Activated CD4-positive, alpha-beta T cell treated with anti-CD3 and anti-CD28 coated beads, Interleukin-2, amount 10 ng/mL, durations not matched to agents 24 days and 14 days (primary cell): ENCODE results near the gene NES. TPM values are rescaled to one million over a fixed set of nuclear protein-coding genes. Genes with fewer than 3 reads are reported as not detected.

Experiments
- DNase-seq: peaks from one replicate; pipeline ENCODE4 v3.0.0; 2022
- H3K27ac Mint-ChIP-seq: one replicate; pipeline ENCODE4 v1.8.0; 2022; ENCODE audit warnings: mild to moderate bottlenecking, mixed read lengths
- H3K27me3 Mint-ChIP-seq: one replicate; pipeline ENCODE4 v1.8.0; 2022; ENCODE audit warnings: mixed read lengths
- H3K36me3 Mint-ChIP-seq: one replicate; pipeline ENCODE4 v1.8.0; 2022; ENCODE audit warnings: low read depth, mild to moderate bottlenecking, mixed read lengths
- H3K4me1 Mint-ChIP-seq: one replicate; pipeline ENCODE4 v1.8.0; 2021; ENCODE audit warnings: mixed read lengths
- H3K4me3 Mint-ChIP-seq: one replicate; pipeline ENCODE4 v1.8.0; 2022; ENCODE audit warnings: mild to moderate bottlenecking, moderate library complexity, mixed read lengths
- H3K9me3 Mint-ChIP-seq: one replicate; pipeline ENCODE4 v1.8.0; 2021; ENCODE audit warnings: mixed read lengths
- intact Hi-C: fragments of 100-400 bp; cut with micrococcal nuclease; formaldehyde crosslinking; loops from one replicate; pipeline ENCODE4 v1.15.1; 2023
- total RNA-seq: library from RNA; stranded (reverse); gene quantifications from 2 replicates; pipeline ENCODE4 v1.2.3, GENCODE V29; 2022

The NES gene, protein sequence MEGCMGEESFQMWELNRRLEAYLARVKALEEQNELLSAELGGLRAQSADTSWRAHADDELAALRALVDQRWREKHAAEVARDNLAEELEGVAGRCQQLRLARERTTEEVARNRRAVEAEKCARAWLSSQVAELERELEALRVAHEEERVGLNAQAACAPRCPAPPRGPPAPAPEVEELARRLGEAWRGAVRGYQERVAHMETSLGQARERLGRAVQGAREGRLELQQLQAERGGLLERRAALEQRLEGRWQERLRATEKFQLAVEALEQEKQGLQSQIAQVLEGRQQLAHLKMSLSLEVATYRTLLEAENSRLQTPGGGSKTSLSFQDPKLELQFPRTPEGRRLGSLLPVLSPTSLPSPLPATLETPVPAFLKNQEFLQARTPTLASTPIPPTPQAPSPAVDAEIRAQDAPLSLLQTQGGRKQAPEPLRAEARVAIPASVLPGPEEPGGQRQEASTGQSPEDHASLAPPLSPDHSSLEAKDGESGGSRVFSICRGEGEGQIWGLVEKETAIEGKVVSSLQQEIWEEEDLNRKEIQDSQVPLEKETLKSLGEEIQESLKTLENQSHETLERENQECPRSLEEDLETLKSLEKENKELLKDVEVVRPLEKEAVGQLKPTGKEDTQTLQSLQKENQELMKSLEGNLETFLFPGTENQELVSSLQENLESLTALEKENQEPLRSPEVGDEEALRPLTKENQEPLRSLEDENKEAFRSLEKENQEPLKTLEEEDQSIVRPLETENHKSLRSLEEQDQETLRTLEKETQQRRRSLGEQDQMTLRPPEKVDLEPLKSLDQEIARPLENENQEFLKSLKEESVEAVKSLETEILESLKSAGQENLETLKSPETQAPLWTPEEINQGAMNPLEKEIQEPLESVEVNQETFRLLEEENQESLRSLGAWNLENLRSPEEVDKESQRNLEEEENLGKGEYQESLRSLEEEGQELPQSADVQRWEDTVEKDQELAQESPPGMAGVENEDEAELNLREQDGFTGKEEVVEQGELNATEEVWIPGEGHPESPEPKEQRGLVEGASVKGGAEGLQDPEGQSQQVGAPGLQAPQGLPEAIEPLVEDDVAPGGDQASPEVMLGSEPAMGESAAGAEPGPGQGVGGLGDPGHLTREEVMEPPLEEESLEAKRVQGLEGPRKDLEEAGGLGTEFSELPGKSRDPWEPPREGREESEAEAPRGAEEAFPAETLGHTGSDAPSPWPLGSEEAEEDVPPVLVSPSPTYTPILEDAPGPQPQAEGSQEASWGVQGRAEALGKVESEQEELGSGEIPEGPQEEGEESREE (N-terminal part only)
- 0.05 TPM in 2 replicates for total RNA-seq

GRCh38 chr1:156676820-156677615 is at the start of gene NES:
Gene NES, minus strand, starts transcription at chr1:156677407. Its CDS starts 143 bp downstream, at chr1:156677264.
- no peak for DNase-seq
- Mint-ChIP-seq H3K36me3 (no peaks in the 10 kb centered on the region), H3K27ac (peak within 1 kb of the TSS; percentile 6), H3K4me3 (peak within 1 kb of the TSS; percentile 34), H3K9me3 (no peaks in the 10 kb centered on the region), H3K27me3 (peaks cover 84% of the 10 kb centered on the region), H3K4me1 (peaks cover 13% of the 10 kb centered on the region)
- intact Hi-C loops: loop anchor here (2.0 to 5.0 kb wide), 2 partner anchors 16 to 245 kb away; no protein-coding TSS in a partner anchor

GRCh38 chr1:156726549-156727226 is 49.5 kb upstream of the NES start:
- Mint-ChIP-seq H3K4me3 (no peak overlapping the region), H3K4me1 (peaks cover 34% of the 10 kb centered on the region), H3K36me3 (peaks cover 26% of the 10 kb centered on the region), H3K27ac (no peak overlapping the region), H3K9me3 (no peaks in the 10 kb centered on the region), H3K27me3 (no peaks in the 10 kb centered on the region)
- peak; percentile 89 for DNase-seq
- intact Hi-C loops: loop anchor here (1.0 to 10.0 kb wide), 4 partner anchors 37 to 672 kb away; partner anchors contain the start of genes LAMTOR2, NTRK1 and UBQLN4

DNA sequence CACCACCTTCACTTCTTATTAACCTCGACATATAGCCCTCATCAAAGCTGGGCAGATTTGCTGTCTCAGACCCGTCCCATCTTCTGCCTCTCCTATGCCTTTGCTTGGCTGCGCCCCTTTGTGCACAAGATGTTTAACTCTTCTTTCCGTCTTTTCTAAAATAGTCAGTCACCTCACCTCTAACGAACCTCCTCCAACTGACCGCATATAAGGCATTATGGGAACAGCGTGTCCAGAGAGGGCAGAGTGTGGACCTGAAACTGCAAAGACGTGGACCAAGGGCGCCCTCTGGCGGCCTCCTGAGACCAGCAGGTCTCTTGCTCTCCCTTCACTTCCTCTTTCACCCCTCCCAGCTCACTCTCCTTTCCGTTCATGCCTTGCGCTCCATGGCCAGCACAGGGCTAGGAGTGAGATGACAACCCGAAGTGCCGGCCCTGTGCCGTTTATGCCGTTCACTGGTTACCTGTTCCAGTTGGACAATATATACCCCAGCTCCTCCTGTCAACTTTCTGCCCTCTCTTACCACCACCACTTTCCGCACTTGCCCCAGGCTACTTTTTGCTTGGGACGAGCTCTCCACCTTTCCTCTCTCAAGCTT is 48.6 kb upstream of the NES start:
- peak; percentile 95 for DNase-seq
- peaks cover 34% of the 10 kb centered on the region for H3K36me3 Mint-ChIP-seq
- no peak overlapping the region for H3K27ac Mint-ChIP-seq
- peaks cover 38% of the 10 kb centered on the region for H3K4me1 Mint-ChIP-seq
- intact Hi-C loops: loop anchor here (1.0 to 10.0 kb wide), 5 partner anchors 19 to 671 kb away; partner anchors contain the start of genes LAMTOR2, NTRK1 and UBQLN4
- H3K4me3 Mint-ChIP-seq: no peak overlapping the region
- no peaks in the 10 kb centered on the region for H3K27me3 Mint-ChIP-seq
- H3K9me3 Mint-ChIP-seq: no peaks in the 10 kb centered on the region

- H3K27ac Mint-ChIP-seq: peak overlapping the region; percentile 76
- H3K27me3 Mint-ChIP-seq: no peaks in the 10 kb centered on the region
- no peak overlapping the region for H3K4me3 Mint-ChIP-seq
- H3K9me3 Mint-ChIP-seq: no peaks in the 10 kb centered on the region
- peaks cover 22% of the 10 kb centered on the region for H3K4me1 Mint-ChIP-seq
- peaks cover 46% of the 10 kb centered on the region for H3K36me3 Mint-ChIP-seq
- intact Hi-C loops: loop anchor here (10.0 kb wide), 1 partner anchor 667 kb away; the partner anchor contains the start of genes LAMTOR2 and UBQLN4
- DNase-seq: no peak
Measured at GRCh38 chr1:156721535-156721934, 44.3 kb upstream of the NES start.

DNA sequence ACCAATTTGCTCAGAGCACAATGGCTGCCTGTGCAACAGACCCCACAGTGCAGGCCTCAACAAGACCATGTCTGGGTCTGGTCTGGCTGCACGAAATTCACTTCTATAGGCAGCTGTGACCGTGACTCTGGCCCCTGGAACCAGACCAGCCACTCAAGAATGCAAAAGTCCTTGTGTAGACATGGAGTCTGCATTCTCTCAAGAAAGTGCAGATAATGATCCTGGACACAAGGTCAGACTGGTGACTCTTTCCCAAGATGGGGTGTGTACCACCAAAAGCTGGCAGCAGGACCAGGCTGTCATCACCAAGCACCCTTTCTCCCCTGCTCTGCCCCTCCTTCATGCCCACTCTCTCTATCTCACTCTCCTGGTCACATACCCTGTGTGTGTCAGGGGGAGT is 43.9 kb upstream of the NES start:
- no peak for DNase-seq
- Mint-ChIP-seq H3K27me3 (no peaks in the 10 kb centered on the region), H3K36me3 (peaks cover 48% of the 10 kb centered on the region), H3K4me3 (no peak overlapping the region), H3K4me1 (peaks cover 23% of the 10 kb centered on the region), H3K9me3 (no peaks in the 10 kb centered on the region), H3K27ac (peak overlapping the region; percentile 76)
- intact Hi-C loops: loop anchor here (10.0 kb wide), 1 partner anchor 666 kb away; the partner anchor contains the start of genes LAMTOR2 and UBQLN4

GRCh38 chr1:156717351-156717750 is 40.1 kb upstream of the NES start:
- Mint-ChIP-seq H3K27me3 (no peaks in the 10 kb centered on the region), H3K9me3 (no peaks in the 10 kb centered on the region), H3K4me1 (peaks cover 7% of the 10 kb centered on the region), H3K4me3 (no peak overlapping the region), H3K27ac (no peak overlapping the region), H3K36me3 (peaks cover 34% of the 10 kb centered on the region)
- no peak for DNase-seq
- intact Hi-C loops: no loop called here

DNA sequence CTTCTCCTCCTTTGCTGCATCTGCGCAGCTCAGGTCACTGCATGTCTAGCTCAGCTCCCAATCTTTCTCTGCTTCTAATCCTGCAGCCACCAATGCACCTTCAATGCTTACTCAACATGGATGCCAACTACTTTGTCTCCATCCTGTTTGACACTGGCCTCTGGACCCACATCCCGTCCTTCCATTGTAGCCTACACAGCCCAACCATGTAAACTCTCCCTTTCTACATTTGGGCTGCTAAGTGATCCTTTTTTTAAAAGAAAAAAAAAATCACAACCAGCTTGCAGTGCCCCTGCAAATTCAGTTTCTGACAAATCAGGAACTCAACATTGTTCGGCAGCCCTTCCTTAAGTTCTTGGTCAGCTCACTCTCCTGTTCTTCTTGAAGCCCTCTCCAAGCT is 37.6 kb upstream of the NES start:
- no peak overlapping the region for H3K27ac Mint-ChIP-seq
- H3K4me3 Mint-ChIP-seq: no peak overlapping the region
- no peaks in the 10 kb centered on the region for H3K27me3 Mint-ChIP-seq
- DNase-seq: no peak
- H3K9me3 Mint-ChIP-seq: no peaks in the 10 kb centered on the region
- intact Hi-C loops: no loop called here
- peaks cover 3% of the 10 kb centered on the region for H3K4me1 Mint-ChIP-seq
- peaks cover 17% of the 10 kb centered on the region for H3K36me3 Mint-ChIP-seq

DNA sequence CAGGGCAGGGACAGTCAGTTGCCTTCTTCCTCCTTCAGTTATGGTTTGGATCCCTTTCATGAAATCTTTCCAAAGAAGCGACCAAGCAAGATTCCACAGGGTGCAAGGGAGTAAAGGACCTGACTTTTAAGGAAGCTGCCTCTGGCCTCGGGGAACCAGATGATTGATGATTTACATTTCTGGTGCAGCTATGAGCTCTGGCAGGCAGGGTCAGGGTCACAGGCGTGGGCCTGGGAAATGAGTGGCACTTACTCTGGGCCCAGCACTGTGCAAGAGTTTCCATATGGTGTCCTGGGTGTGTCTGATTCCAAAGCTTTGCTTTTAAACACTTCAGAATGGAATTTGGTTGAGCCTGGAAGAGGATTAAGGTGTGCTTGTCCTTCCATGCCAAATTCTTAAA is 35.4 kb upstream of the NES start:
- peaks cover 3% of the 10 kb centered on the region for H3K4me1 Mint-ChIP-seq
- no peak for DNase-seq
- peaks cover 1% of the 10 kb centered on the region for H3K27me3 Mint-ChIP-seq
- H3K4me3 Mint-ChIP-seq: no peak overlapping the region
- no peaks in the 10 kb centered on the region for H3K9me3 Mint-ChIP-seq
- no peak overlapping the region for H3K27ac Mint-ChIP-seq
- peaks cover 12% of the 10 kb centered on the region for H3K36me3 Mint-ChIP-seq
- intact Hi-C loops: no loop called here

- Mint-ChIP-seq H3K27me3 (peaks cover 10% of the 10 kb centered on the region), H3K4me3 (no peak overlapping the region), H3K27ac (no peak overlapping the region), H3K9me3 (no peaks in the 10 kb centered on the region), H3K4me1 (peaks cover 11% of the 10 kb centered on the region), H3K36me3 (peaks cover 6% of the 10 kb centered on the region)
- DNase-seq: no peak
- intact Hi-C loops: no loop called here
Measured at GRCh38 chr1:156711011-156711817, 34.0 kb upstream of the NES start.

GRCh38 chr1:156709757-156710489 is 32.7 kb upstream of the NES start:
- Mint-ChIP-seq H3K36me3 (no peaks in the 10 kb centered on the region), H3K4me3 (no peak overlapping the region), H3K9me3 (no peaks in the 10 kb centered on the region), H3K4me1 (peaks cover 18% of the 10 kb centered on the region), H3K27ac (no peak overlapping the region), H3K27me3 (peaks cover 20% of the 10 kb centered on the region)
- intact Hi-C loops: no loop called here
- DNase-seq: no peak

DNA sequence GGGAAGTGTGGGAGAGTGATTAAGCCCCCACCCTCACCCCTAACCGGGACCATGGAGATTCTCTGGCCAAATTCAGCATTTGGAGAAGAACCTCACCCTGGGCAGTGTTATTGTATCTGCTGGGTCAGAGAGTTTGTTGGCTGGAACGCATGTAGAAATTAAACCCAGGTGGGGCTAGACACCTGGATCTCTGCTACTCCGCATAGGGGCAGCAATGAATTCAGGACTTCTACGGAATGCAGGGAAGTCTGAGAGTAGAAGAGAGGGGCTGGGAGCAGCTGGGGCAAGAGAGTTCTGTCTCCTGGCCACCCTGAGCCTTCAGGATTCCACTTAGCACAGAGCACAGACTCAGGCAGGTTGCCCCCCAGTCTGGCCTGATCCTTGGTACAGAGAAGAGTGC is 31.8 kb upstream of the NES start:
- intact Hi-C loops: no loop called here
- Mint-ChIP-seq H3K36me3 (no peaks in the 10 kb centered on the region), H3K4me1 (peaks cover 20% of the 10 kb centered on the region)

More for the DNA sequence above, 31.8 kb upstream of the NES start:
- Mint-ChIP-seq H3K9me3 (no peaks in the 10 kb centered on the region), H3K4me3 (no peak overlapping the region), H3K27ac (no peak overlapping the region), H3K27me3 (peaks cover 28% of the 10 kb centered on the region)
- DNase-seq: no peak
